HG03066 (cell line): Measurements from ENCODE around the gene CTPS2.
"Not testable (repeated sequence)": the region's sequence is repeated elsewhere in the genome, so short reads cannot be mapped to it uniquely, and the experiment has no call there.

Source experiments
- ATAC-seq: cut with Tn5 transposase; IDR thresholded peaks from one replicate; pipeline ENCODE4 v1.9.1; 2021; ENCODE audit warnings: low read depth; ENCODE audit not compliant: unreplicated experiment

Gene CTPS2

GRCh38 chrX:16712548-16713155 is at the start of gene CTPS2:
Gene CTPS2 (minus strand): TSS chrX:16712669. CDS start chrX:16702902, 9,767 bp downstream.
- ATAC-seq: peak; percentile 81

- ATAC-seq: not testable (repeated sequence)
Observed at GRCh38 chrX:16761500-16761899, 49.0 kb upstream of the CTPS2 start.

- no peak for ATAC-seq
Observed at GRCh38 chrX:16756724-16757123, 44.3 kb upstream of the CTPS2 start.

GRCh38 chrX:16754019-16754418 is 41.5 kb upstream of the CTPS2 start:
- no peak for ATAC-seq

- ATAC-seq: no peak
Observed at GRCh38 chrX:16750136-16750535, 37.7 kb upstream of the CTPS2 start.

- ATAC-seq: no peak
Observed at GRCh38 chrX:16748425-16748824, 36.0 kb upstream of the CTPS2 start.

GRCh38 chrX:16745659-16746058 is 33.2 kb upstream of the CTPS2 start:
- no peak for ATAC-seq

- no peak for ATAC-seq
Observed at GRCh38 chrX:16745102-16745501, 32.6 kb upstream of the CTPS2 start.

- no peak for ATAC-seq
Observed at GRCh38 chrX:16743604-16744325, 31.3 kb upstream of the CTPS2 start.

- ATAC-seq: no peak
Observed at GRCh38 chrX:16739574-16739973, 27.1 kb upstream of the CTPS2 start.

- ATAC-seq: no peak
Observed at GRCh38 chrX:16737024-16737423, 24.6 kb upstream of the CTPS2 start.

GRCh38 chrX:16733013-16733412 is 20.5 kb upstream of the CTPS2 start:
- ATAC-seq: no peak

- ATAC-seq: no peak
Observed at GRCh38 chrX:16730450-16730849, 18.0 kb upstream of the CTPS2 start.

GRCh38 chrX:16727637-16728036 is 15.2 kb upstream of the CTPS2 start:
- ATAC-seq: no peak

- peak; percentile 81 for ATAC-seq
Observed at GRCh38 chrX:16726347-16726988, 14.0 kb upstream of the CTPS2 start.

- ATAC-seq: no peak
Observed at GRCh38 chrX:16725072-16725471, 12.6 kb upstream of the CTPS2 start.

- no peak for ATAC-seq
Observed at GRCh38 chrX:16722481-16722880, 10.0 kb upstream of the CTPS2 start.

- peak; percentile 98 for ATAC-seq
Observed at GRCh38 chrX:16719334-16720084, 7.0 kb upstream of the CTPS2 start, which contains the start of gene SYAP1. Gene SYAP1 (plus strand): TSS chrX:16719612. CDS start chrX:16719725, 113 bp downstream.

- peak; percentile 33 for ATAC-seq
Observed at GRCh38 chrX:16718824-16719333, 6.4 kb upstream of the CTPS2 start.

- ATAC-seq: not testable (repeated sequence)
Observed at GRCh38 chrX:16716451-16716850, 4.0 kb upstream of the CTPS2 start.

- not testable (repeated sequence) for ATAC-seq
Observed at GRCh38 chrX:16715638-16716037, 3.2 kb upstream of the CTPS2 start.
